Measurements from ENCODE around the gene RARB.

The RARB gene

DNA sequence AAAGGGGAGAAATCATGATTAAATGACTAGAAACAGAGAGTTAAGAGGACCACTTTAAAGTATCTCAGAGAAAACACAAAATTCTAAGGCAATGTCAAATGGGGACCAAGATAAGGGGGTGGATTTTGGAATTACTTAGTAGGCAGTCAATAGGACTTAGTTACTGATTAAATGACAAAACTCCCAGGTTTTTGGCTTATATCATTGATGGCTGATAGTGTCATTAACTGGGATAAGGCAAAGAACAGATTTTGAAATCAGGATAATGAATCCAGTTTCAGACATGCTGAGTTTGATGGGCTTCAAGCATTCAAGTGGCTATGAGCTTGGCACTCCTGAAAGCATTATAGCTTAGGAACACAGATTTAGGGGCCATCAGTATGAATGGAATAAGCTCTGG, 182.7 kb downstream of the RARB start:
- no peak for DNase-seq

DNA sequence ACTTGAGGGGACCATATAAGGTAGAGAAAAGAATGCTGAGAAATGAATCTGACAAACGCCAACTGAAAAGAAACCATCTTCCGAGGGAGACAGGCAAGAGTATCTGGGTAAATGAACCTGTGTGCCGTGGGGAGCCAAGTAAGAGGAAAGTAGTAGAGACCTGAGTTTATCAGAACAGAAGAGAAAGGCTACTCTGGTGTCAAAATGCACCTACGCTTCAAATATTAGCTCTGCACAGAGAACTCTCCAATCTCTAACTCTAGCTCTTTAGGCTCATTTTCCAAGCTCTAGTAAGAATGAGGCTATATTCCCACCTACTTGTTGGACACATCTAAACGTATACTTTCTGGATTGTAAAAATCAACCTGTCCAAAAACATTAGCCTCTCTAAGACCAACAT, 183.1 kb downstream of the RARB start:
- DNase-seq: no peak

GRCh38 chr3:25618028-25618427, 190.0 kb downstream of the RARB start:
- no peak for DNase-seq

- no peak for DNase-seq
Measured at GRCh38 chr3:25619382-25619781, 191.3 kb downstream of the RARB start.

GRCh38 chr3:25620493-25620892, 192.4 kb downstream of the RARB start:
- no peak for DNase-seq

DNA sequence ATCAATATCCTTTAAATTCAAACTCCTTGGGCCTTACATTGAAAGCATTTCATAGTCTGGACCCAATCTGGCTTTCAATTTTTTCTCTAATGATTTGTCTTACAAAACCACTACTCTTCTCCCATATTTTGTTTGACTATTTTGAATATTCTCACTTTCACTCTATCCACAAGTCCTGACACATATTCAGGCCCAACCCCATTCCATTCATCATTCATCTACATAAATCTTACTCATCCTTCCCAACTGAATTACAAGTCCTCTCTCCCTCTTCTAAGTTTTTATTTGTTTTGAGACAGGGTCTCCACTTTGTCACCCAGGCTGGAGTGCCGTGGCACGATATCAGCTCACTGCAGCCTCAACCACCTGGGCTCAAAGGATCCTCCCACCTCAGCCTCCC, 193.0 kb downstream of the RARB start:
- no peak for DNase-seq

DNA sequence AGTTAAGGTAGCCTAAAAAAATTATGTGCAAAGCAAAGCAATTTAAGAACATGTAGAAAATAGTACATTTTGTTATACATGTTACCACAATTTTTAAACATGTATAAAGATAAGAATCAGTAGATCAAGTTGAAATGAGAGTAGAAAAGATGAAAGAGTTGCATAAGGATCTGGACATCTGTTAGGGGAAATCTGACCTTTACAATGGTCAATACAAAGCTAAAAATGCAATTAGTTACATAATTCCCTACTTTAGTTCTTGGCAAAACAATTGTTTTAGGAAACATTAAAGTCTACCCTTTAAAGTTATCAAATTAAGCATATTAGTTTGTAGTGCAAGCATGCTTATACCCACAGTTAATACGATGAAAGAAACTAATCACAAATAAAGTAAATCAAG, 203.9 kb downstream of the RARB start:
- no peak for DNase-seq

DNA sequence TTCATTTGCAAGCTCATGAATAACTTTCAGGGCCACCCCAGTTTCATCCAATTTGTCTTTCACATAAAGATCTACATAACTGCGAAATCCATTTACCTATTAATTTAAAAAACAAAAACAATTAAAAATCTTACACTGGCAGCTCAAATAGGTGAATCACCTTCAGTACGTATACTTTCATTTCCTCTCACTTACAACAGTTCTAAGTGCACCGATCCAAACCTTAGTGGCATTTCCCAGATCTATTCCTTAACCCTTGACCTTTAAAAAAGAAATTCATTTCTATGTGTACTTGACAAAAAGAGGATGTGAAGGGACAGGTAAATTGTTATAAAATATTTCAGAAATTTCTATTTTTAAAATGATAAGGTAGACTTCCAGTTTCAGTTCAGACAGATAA, 205.9 kb downstream of the RARB start:
- no peak for DNase-seq

GRCh38 chr3:25635038-25635437, 207.0 kb downstream of the RARB start:
- DNase-seq: no peak
